ENCODE measurements around the gene KIF17. TPM values are rescaled to one million over a fixed set of nuclear protein-coding genes. Genes with fewer than 3 reads are reported as not detected.

The KIF17 gene
- total RNA-seq, 1 donor from 2014 or later: 3.7 TPM

DNA sequence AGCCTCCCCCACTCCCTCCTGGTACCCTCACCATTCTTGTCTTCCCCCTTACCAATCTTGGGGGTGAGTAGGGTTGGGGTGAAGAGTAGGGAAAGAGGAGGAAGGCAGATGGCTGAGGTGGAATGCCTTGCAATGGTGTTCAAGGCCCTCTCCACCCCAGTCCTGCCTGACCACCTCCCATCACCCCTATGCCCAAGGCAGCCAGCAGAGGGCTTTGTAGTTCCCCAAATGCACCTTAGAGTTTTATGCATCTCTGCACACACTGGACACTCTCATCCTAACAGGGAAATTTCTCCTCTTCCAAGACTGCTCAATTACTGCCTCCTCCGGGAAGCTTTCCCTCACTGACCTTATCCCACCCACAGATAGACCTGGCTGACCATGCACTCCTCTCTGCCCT lies 15.4 kb downstream of the KIF17 start:
- no peak overlapping the region for H3K9ac ChIP-seq (ENCODE audit: low read depth in 1 of 3, low read length in 3 of 3)
- H3K4me1 ChIP-seq (ENCODE audit: control insufficient read depth in 3 of 3, insufficient read depth in 3 of 3, low read length in 3 of 3): peaks cover 3 to 10% (median 7%) of the 10 kb centered on the region in 3 donors
- H3K9me3 ChIP-seq (ENCODE audit: control insufficient read depth in 3 of 3, low read length in 3 of 3): no peaks in the 10 kb centered on the region
- no peaks in the 10 kb centered on the region for H3K27me3 ChIP-seq (ENCODE audit: control insufficient read depth in 3 of 3, insufficient read depth in 3 of 3, low read length in 3 of 3)
- no peak overlapping the region for H3K4me3 ChIP-seq (ENCODE audit: low read length in 3 of 3)
- no peaks in the 10 kb centered on the region for H3K36me3 ChIP-seq (ENCODE audit: control insufficient read depth in 3 of 3, insufficient read depth in 3 of 3, low read length in 3 of 3)
- no peak overlapping the region for H3K27ac ChIP-seq (ENCODE audit: low read depth, low read length)

DNA sequence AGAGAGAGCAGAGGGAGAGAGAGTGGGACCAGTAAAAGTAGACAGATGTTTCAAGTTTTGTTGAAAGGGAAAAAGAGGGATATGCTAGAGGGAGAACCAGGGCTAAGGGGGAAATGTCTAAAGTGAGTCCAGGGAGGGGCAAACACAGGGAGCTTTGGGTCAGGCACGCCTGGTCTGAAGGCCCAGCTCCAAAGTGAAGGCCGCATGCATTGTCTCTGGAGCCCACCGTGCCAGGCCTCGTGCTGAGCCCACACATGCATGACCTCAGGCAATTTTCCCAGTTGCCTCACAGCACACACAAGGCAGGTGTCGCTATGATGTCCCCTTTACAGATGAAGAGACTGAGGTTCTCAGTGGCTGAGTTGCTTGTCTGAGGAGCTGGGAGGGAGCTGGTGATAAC lies 16.0 kb downstream of the KIF17 start:
- Histone ChIP-seq H3K4me1 (ENCODE audit: control insufficient read depth in 3 of 3, insufficient read depth in 3 of 3, low read length in 3 of 3) (peaks cover 6 to 15% (median 12%) of the 10 kb centered on the region in 3 donors), H3K36me3 (ENCODE audit: control insufficient read depth in 3 of 3, insufficient read depth in 3 of 3, low read length in 3 of 3) (no peaks in the 10 kb centered on the region), H3K9ac (ENCODE audit: low read depth in 1 of 3, low read length in 3 of 3) (no peak overlapping the region), H3K9me3 (ENCODE audit: control insufficient read depth in 3 of 3, low read length in 3 of 3) (no peaks in the 10 kb centered on the region), H3K4me3 (ENCODE audit: low read length in 3 of 3) (no peak overlapping the region), H3K27me3 (ENCODE audit: control insufficient read depth in 3 of 3, insufficient read depth in 3 of 3, low read length in 3 of 3) (no peaks in the 10 kb centered on the region), H3K27ac (ENCODE audit: low read depth, low read length) (no peak overlapping the region)

DNA sequence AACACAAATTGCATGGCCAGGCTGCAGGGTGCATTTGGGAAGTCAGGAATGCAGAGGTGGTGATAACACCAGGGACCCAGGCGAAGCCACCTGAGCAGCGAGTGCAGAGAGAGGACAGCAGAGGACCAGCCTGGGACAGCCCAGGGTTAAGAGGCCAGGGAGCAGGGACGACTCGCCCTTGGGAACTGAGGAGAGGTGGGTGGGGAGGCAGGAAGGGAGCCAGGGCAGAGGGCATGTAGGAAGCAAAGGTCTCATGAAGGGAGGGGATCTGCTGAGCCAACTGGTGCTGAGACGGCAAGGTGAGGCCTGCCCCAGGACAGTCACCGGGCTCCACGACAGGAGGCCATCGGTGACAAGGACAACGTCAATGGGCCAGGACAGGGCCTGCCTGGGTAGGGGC lies 16.4 kb downstream of the KIF17 start:
- H3K36me3 ChIP-seq (ENCODE audit: control insufficient read depth in 3 of 3, insufficient read depth in 3 of 3, low read length in 3 of 3): no peaks in the 10 kb centered on the region
- no peaks in the 10 kb centered on the region for H3K9me3 ChIP-seq (ENCODE audit: control insufficient read depth in 3 of 3, low read length in 3 of 3)
- no peak overlapping the region for H3K9ac ChIP-seq (ENCODE audit: low read depth in 1 of 3, low read length in 3 of 3)
- H3K27me3 ChIP-seq (ENCODE audit: control insufficient read depth in 3 of 3, insufficient read depth in 3 of 3, low read length in 3 of 3): no peaks in the 10 kb centered on the region
- H3K4me1 ChIP-seq (ENCODE audit: control insufficient read depth in 3 of 3, insufficient read depth in 3 of 3, low read length in 3 of 3): peaks cover 7 to 16% (median 15%) of the 10 kb centered on the region in 3 donors
- H3K4me3 ChIP-seq (ENCODE audit: low read length in 3 of 3): no peak overlapping the region
- no peak overlapping the region for H3K27ac ChIP-seq (ENCODE audit: low read depth, low read length)

DNA sequence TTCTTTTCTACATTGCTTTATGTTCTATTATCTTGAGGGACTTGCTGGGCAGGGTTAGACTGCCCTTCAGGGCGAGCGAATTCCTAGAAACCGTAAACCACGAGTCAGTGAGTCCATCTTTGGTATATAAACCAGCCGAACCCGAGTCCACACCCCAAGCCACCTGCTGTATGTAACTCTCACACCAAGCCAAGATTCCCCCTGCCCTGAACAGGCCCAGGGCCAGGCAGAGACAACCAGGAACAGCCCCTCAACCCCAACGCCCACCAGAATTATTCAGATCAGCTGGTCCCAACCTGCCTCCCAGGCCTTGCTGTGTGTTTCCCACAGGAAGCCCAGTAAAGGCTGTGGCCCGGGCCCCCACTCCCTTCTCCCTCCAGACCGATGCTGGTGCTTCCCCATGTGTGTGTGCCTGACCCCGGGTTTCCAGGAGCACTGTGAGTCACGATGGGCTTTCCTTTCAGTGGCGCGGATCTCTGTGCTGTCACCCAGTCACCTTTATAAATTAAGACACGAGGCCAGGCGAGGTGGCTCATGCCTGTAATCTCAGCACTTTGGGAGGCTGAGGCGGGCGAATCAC lies 17.1 kb downstream of the KIF17 start:
- Histone ChIP-seq H3K4me1 (ENCODE audit: control insufficient read depth in 3 of 3, insufficient read depth in 3 of 3, low read length in 3 of 3) (peaks cover 12 to 21% (median 20%) of the 10 kb centered on the region in 3 donors), H3K27ac (ENCODE audit: low read depth, low read length) (no peak overlapping the region), H3K9ac (ENCODE audit: low read depth in 1 of 3, low read length in 3 of 3) (no peak overlapping the region)

DNA sequence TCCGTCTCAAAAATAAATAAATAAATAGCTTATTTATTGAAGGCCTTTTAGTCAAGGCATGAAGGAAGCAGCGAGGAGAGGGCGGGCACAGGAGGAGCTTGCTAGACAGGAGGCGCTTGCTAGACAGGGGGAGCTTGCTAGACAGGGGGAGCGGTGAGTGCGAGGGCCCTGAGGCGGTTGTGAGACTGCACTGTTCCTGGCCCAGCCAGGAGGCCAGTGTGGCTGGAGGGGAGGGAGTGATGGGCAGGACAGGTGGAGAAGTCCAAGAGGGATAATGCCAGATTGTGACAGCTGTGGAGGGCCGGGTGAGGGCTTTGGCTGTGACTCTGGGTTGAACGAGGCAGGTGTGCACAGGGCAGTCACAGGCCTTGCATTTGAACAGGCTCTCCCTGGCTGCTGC lies 18.2 kb downstream of the KIF17 start:
- H3K9ac ChIP-seq (ENCODE audit: low read depth in 1 of 3, low read length in 3 of 3): peak overlapping the region in 1 of 3 donors; percentile 25
- no peak overlapping the region for H3K27ac ChIP-seq (ENCODE audit: low read depth, low read length)
- H3K9me3 ChIP-seq (ENCODE audit: control insufficient read depth in 3 of 3, low read length in 3 of 3): no peaks in the 10 kb centered on the region
- no peak overlapping the region for H3K4me3 ChIP-seq (ENCODE audit: low read length in 3 of 3)
- no peaks in the 10 kb centered on the region for H3K27me3 ChIP-seq (ENCODE audit: control insufficient read depth in 3 of 3, insufficient read depth in 3 of 3, low read length in 3 of 3)
- peaks cover 12 to 21% (median 20%) of the 10 kb centered on the region in 3 donors for H3K4me1 ChIP-seq (ENCODE audit: control insufficient read depth in 3 of 3, insufficient read depth in 3 of 3, low read length in 3 of 3)
- no peaks in the 10 kb centered on the region for H3K36me3 ChIP-seq (ENCODE audit: control insufficient read depth in 3 of 3, insufficient read depth in 3 of 3, low read length in 3 of 3)

More for the DNA sequence above, 17.1 kb downstream of the KIF17 start:
- Histone ChIP-seq H3K9me3 (ENCODE audit: control insufficient read depth in 3 of 3, low read length in 3 of 3) (no peaks in the 10 kb centered on the region), H3K36me3 (ENCODE audit: control insufficient read depth in 3 of 3, insufficient read depth in 3 of 3, low read length in 3 of 3) (no peaks in the 10 kb centered on the region), H3K4me3 (ENCODE audit: low read length in 3 of 3) (no peak overlapping the region), H3K27me3 (ENCODE audit: control insufficient read depth in 3 of 3, insufficient read depth in 3 of 3, low read length in 3 of 3) (no peaks in the 10 kb centered on the region)

DNA sequence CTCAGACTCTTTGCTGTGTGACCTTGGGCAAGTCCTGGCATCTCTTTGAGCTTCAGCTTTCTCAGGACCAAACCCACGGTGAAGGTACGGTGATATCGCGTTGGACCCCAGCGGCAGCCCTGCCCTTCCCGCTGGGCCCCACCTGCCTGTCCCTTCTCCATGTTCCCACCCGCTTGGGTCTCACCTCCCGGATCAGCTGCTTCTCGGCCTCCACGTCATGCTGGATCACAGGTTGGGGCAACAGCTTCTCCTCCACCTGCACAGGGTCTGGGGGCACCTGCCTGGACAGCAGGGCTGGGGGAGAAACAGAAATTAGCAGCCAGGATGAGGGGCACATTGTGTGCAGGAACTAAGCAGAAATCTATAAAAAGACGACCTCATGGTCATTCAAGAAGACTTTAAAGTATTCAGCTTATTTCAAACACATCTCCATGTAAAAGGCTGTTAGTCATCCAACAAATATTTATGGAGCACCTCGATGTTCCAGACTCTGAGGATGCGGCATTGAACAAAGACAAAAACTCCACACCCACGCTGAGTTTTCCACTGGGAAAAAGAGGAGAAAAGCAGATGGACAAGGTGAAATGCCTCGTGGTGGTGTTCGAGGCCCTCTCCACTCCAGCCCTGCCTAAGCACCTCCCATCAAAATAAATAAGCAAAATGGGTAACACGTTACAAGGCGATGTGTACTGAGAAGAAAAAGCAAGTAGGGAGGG lies 19.5 kb downstream of the KIF17 start:
- Histone ChIP-seq H3K9me3 (ENCODE audit: control insufficient read depth in 3 of 3, low read length in 3 of 3) (no peaks in the 10 kb centered on the region), H3K27ac (ENCODE audit: low read depth, low read length) (no peak overlapping the region), H3K4me3 (ENCODE audit: low read length in 3 of 3) (no peak overlapping the region), H3K36me3 (ENCODE audit: control insufficient read depth in 3 of 3, insufficient read depth in 3 of 3, low read length in 3 of 3) (no peaks in the 10 kb centered on the region), H3K4me1 (ENCODE audit: control insufficient read depth in 3 of 3, insufficient read depth in 3 of 3, low read length in 3 of 3) (peaks cover 12 to 21% (median 20%) of the 10 kb centered on the region in 3 donors), H3K9ac (ENCODE audit: low read depth in 1 of 3, low read length in 3 of 3) (no peak overlapping the region), H3K27me3 (ENCODE audit: control insufficient read depth in 3 of 3, insufficient read depth in 3 of 3, low read length in 3 of 3) (no peaks in the 10 kb centered on the region)

DNA sequence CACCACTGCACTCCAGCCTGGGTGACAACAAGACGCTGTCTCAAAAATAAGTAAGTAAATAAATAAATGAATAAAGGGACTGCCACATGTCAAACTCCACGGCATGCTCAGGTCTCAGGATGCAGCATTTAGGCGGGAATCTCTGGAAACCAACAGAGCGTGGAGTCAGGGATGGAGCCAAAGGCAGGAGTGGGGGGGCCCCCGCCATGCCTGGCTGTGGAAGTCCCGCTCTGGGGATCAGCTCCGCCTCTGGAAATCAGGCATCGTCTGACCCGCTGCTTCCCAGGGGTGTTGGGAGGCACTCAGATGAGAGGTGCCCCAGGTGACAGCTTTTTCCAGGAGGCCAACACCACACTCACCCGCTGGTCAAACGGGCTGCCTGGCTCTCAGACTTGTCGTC lies 20.2 kb downstream of the KIF17 start:
- Histone ChIP-seq H3K9me3 (ENCODE audit: control insufficient read depth in 3 of 3, low read length in 3 of 3) (no peaks in the 10 kb centered on the region), H3K27me3 (ENCODE audit: control insufficient read depth in 3 of 3, insufficient read depth in 3 of 3, low read length in 3 of 3) (no peaks in the 10 kb centered on the region), H3K9ac (ENCODE audit: low read depth in 1 of 3, low read length in 3 of 3) (peak overlapping the region in 2 of 3 donors; percentile 28 to 79), H3K4me1 (ENCODE audit: control insufficient read depth in 3 of 3, insufficient read depth in 3 of 3, low read length in 3 of 3) (peaks cover 12 to 21% (median 20%) of the 10 kb centered on the region in 3 donors), H3K4me3 (ENCODE audit: low read length in 3 of 3) (no peak overlapping the region), H3K36me3 (ENCODE audit: control insufficient read depth in 3 of 3, insufficient read depth in 3 of 3, low read length in 3 of 3) (no peaks in the 10 kb centered on the region), H3K27ac (ENCODE audit: low read depth, low read length) (no peak overlapping the region)

DNA sequence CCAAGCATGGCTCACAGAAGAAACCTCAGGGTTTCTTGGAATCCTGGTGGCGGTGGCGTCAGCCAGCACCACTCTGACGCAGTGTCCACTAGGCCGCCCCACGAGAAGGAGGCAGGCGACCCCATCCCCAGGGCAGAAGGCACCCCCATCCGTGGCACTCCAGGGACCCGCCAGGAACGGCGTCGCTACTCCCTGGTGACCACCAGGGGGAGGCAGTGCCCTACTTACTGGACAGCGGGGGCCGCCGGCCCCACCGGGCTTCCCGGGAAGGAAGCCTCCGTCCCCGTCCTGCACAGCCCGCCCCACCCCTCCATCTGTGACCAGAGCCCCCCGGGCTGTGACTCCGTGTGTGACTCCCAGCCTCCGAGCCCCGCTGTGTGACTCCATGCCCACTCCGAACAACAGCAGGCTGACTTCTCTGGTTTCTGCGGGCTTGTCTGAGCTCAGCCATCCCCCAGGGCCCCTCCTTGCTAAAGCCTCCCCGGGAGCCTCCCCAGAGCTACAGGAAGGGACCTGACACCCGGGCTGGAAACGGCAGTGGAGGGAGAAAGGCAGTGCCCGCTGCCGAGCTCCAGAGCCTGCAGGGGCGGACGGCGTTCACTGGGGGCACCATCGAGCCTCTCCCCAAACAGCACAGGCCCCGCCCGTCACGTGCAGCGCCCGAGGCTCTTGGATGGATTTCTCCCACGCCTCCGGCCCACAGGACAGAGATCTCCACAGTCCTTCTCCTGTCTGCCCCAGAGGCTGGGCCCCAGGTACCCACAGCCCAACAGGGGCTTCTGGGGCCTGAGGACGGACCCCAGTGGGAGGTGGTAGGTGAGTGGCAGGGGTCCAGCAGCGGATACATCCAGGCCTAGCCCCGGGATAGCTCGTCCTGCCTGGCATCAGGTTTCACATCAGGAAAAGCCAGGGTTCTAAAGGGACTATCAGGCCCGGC lies 21.1 kb downstream of the KIF17 start:
- Histone ChIP-seq H3K4me1 (ENCODE audit: control insufficient read depth in 3 of 3, insufficient read depth in 3 of 3, low read length in 3 of 3) (peaks cover 12 to 21% (median 20%) of the 10 kb centered on the region in 3 donors), H3K9me3 (ENCODE audit: control insufficient read depth in 3 of 3, low read length in 3 of 3) (peaks cover 0 to 4% (median 0%) of the 10 kb centered on the region in 3 donors), H3K4me3 (ENCODE audit: low read length in 3 of 3) (peak overlapping the region; percentile 68 to 77 (median 71)), H3K36me3 (ENCODE audit: control insufficient read depth in 3 of 3, insufficient read depth in 3 of 3, low read length in 3 of 3) (no peaks in the 10 kb centered on the region), H3K27me3 (ENCODE audit: control insufficient read depth in 3 of 3, insufficient read depth in 3 of 3, low read length in 3 of 3) (no peaks in the 10 kb centered on the region), H3K9ac (ENCODE audit: low read depth in 1 of 3, low read length in 3 of 3) (peak overlapping the region; percentile 70 to 83 (median 79)), H3K27ac (ENCODE audit: low read depth, low read length) (peak overlapping the region; percentile 72)

DNA sequence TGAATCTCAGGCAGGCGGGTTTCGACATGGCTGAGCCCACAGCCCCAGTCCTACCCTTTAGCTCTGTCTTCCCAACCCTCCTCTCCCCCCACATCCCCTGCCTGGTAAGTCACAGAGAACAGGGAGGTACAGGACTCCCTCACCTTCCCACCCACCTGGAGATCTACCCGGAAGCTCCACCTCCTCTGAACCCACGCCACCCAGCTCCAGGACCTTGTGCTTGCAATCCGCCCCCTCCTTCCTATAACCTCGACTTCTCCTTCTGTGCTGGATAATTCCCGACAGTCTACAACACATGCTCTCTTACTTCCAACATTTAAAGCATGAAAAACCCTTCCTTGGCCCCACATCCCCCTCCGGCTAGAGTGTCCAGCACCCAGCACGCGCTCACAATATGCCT lies 22.3 kb downstream of the KIF17 start:
- H3K4me3 ChIP-seq (ENCODE audit: low read length in 3 of 3): no peak overlapping the region
- no peak overlapping the region for H3K27ac ChIP-seq (ENCODE audit: low read depth, low read length)
- H3K4me1 ChIP-seq (ENCODE audit: control insufficient read depth in 3 of 3, insufficient read depth in 3 of 3, low read length in 3 of 3): peaks cover 12 to 21% (median 20%) of the 10 kb centered on the region in 3 donors
- peaks cover 0 to 4% (median 0%) of the 10 kb centered on the region in 3 donors for H3K9me3 ChIP-seq (ENCODE audit: control insufficient read depth in 3 of 3, low read length in 3 of 3)
- H3K27me3 ChIP-seq (ENCODE audit: control insufficient read depth in 3 of 3, insufficient read depth in 3 of 3, low read length in 3 of 3): no peaks in the 10 kb centered on the region
- no peak overlapping the region for H3K9ac ChIP-seq (ENCODE audit: low read depth in 1 of 3, low read length in 3 of 3)
- no peaks in the 10 kb centered on the region for H3K36me3 ChIP-seq (ENCODE audit: control insufficient read depth in 3 of 3, insufficient read depth in 3 of 3, low read length in 3 of 3)
